Measurements from ENCODE around the gene MCF2L2.
"Not testable (repeated sequence)": the region's sequence is repeated elsewhere in the genome, so short reads cannot be mapped to it uniquely, and the experiment has no call there.

MCF2L2 gene

GRCh38 chr3:183444748-183445147 lies 16.3 kb upstream of the MCF2L2 start:
- DNase-seq = no peak

- DNase-seq = no peak
Measured at GRCh38 chr3:183443395-183444385, 15.3 kb upstream of the MCF2L2 start.

GRCh38 chr3:183442994-183443393 lies 14.6 kb upstream of the MCF2L2 start:
- DNase-seq = no peak

- not testable (repeated sequence) for DNase-seq
Measured at GRCh38 chr3:183440521-183440920, 12.1 kb upstream of the MCF2L2 start.

- DNase-seq = no peak
Measured at GRCh38 chr3:183439515-183439914, 11.1 kb upstream of the MCF2L2 start.

GRCh38 chr3:183438735-183439134 lies 10.3 kb upstream of the MCF2L2 start:
- no peak for DNase-seq

- no peak for DNase-seq
Measured at GRCh38 chr3:183437666-183438564, 9.5 kb upstream of the MCF2L2 start.

- DNase-seq = no peak
Measured at GRCh38 chr3:183437061-183437460, 8.6 kb upstream of the MCF2L2 start.

GRCh38 chr3:183435661-183436060 lies 7.2 kb upstream of the MCF2L2 start:
- DNase-seq = no peak

GRCh38 chr3:183434992-183435391 lies 6.6 kb upstream of the MCF2L2 start:
- no peak for DNase-seq

GRCh38 chr3:183434503-183434902 lies 6.1 kb upstream of the MCF2L2 start:
- DNase-seq = no peak

- DNase-seq = no peak
Measured at GRCh38 chr3:183430325-183430957, 2.0 kb upstream of the MCF2L2 start.

- peak; percentile 33 for DNase-seq
Measured at GRCh38 chr3:183427876-183428446, 458 bp downstream of the MCF2L2 start.

- no peak for DNase-seq
Measured at GRCh38 chr3:183427196-183427875, 1.1 kb downstream of the MCF2L2 start.

- not testable (repeated sequence) for DNase-seq
Measured at GRCh38 chr3:183418807-183419206, 9.6 kb downstream of the MCF2L2 start.

- DNase-seq = no peak
Measured at GRCh38 chr3:183411216-183411922, 17.1 kb downstream of the MCF2L2 start.

- DNase-seq = no peak
Measured at GRCh38 chr3:183410759-183411158, 17.7 kb downstream of the MCF2L2 start.

GRCh38 chr3:183410280-183410679 lies 18.1 kb downstream of the MCF2L2 start:
- no peak for DNase-seq

GRCh38 chr3:183409219-183409618 lies 19.2 kb downstream of the MCF2L2 start:
- no peak for DNase-seq

- no peak for DNase-seq
Measured at GRCh38 chr3:183401678-183402077, 26.7 kb downstream of the MCF2L2 start.

GRCh38 chr3:183400352-183400751 lies 28.1 kb downstream of the MCF2L2 start:
- DNase-seq = no peak
